Measurements from ENCODE around the gene MRAP2. TPM values are rescaled to one million over a fixed set of nuclear protein-coding genes. Genes with fewer than 3 reads are reported as not detected.
"Not testable (repeated sequence)": the region's sequence is repeated elsewhere in the genome, so short reads cannot be mapped to it uniquely, and the experiment has no call there.

The MRAP2 gene
- total RNA-seq, 1 experiment from 2014 or later = 0.38 TPM

GRCh38 chr6:84119277-84119676, 85.7 kb downstream of the MRAP2 start:
- Mint-ChIP-seq H3K27ac (ENCODE audit: unreplicated experiment) (no peak overlapping the region), H3K9me3 (ENCODE audit: low read depth, unreplicated experiment) (peaks cover 5% of the 10 kb centered on the region), H3K27me3 (ENCODE audit: unreplicated experiment) (no peaks in the 10 kb centered on the region), H3K4me1 (ENCODE audit: low read depth, unreplicated experiment) (no peaks in the 10 kb centered on the region), H3K36me3 (ENCODE audit: insufficient read depth, unreplicated experiment) (peaks cover 2% of the 10 kb centered on the region), H3K4me3 (ENCODE audit: low read depth, unreplicated experiment) (no peak overlapping the region)
- CTCF ChIA-PET = interaction anchor here (0.6 kb wide), 1 partner anchor 162 kb away, joined by 3 read pairs; no protein-coding TSS in a partner anchor
- intact Hi-C loops (cut with micrococcal nuclease; ENCODE audit: unreplicated experiment) = no loop called here
- BruUV-seq (replicated peaks) = no TSS peak
- DNase-seq = no peak
- no peak for TF ChIP-seq CTCF (IDR thresholded peaks at IDR 0.05; ENCODE audit: unreplicated experiment)

GRCh38 chr6:84123186-84123585, 89.6 kb downstream of the MRAP2 start:
- no TSS peak for BruUV-seq (replicated peaks)
- Mint-ChIP-seq H3K4me3 (ENCODE audit: low read depth, unreplicated experiment) (no peak overlapping the region), H3K27ac (ENCODE audit: unreplicated experiment) (no peak overlapping the region), H3K36me3 (ENCODE audit: insufficient read depth, unreplicated experiment) (peaks cover 4% of the 10 kb centered on the region), H3K9me3 (ENCODE audit: low read depth, unreplicated experiment) (no peaks in the 10 kb centered on the region), H3K27me3 (ENCODE audit: unreplicated experiment) (no peaks in the 10 kb centered on the region), H3K4me1 (ENCODE audit: low read depth, unreplicated experiment) (no peaks in the 10 kb centered on the region)
- CTCF ChIA-PET = no interaction called here
- intact Hi-C loops (cut with micrococcal nuclease; ENCODE audit: unreplicated experiment) = no loop called here
- no peak for TF ChIP-seq CTCF (IDR thresholded peaks at IDR 0.05; ENCODE audit: unreplicated experiment)
- no peak for DNase-seq

GRCh38 chr6:84129588-84129987, 96.0 kb downstream of the MRAP2 start:
- H3K4me1 Mint-ChIP-seq (ENCODE audit: low read depth, unreplicated experiment); H3K36me3 Mint-ChIP-seq (ENCODE audit: insufficient read depth, unreplicated experiment); BruUV-seq (replicated peaks); CTCF ChIA-PET; H3K4me3 Mint-ChIP-seq (ENCODE audit: low read depth, unreplicated experiment); intact Hi-C loops (cut with micrococcal nuclease; ENCODE audit: unreplicated experiment); H3K27ac Mint-ChIP-seq (ENCODE audit: unreplicated experiment); H3K27me3 Mint-ChIP-seq (ENCODE audit: unreplicated experiment); H3K9me3 Mint-ChIP-seq (ENCODE audit: low read depth, unreplicated experiment); DNase-seq: not testable (repeated sequence)

- intact Hi-C loops (cut with micrococcal nuclease; ENCODE audit: unreplicated experiment); H3K36me3 Mint-ChIP-seq (ENCODE audit: insufficient read depth, unreplicated experiment); DNase-seq; H3K4me1 Mint-ChIP-seq (ENCODE audit: low read depth, unreplicated experiment); BruUV-seq (replicated peaks); H3K27ac Mint-ChIP-seq (ENCODE audit: unreplicated experiment); H3K27me3 Mint-ChIP-seq (ENCODE audit: unreplicated experiment); H3K9me3 Mint-ChIP-seq (ENCODE audit: low read depth, unreplicated experiment); CTCF ChIA-PET; H3K4me3 Mint-ChIP-seq (ENCODE audit: low read depth, unreplicated experiment): not testable (repeated sequence)
These were observed 99.8 kb downstream of the MRAP2 start for GRCh38 chr6:84133385-84133784.

- Mint-ChIP-seq H3K36me3 (ENCODE audit: insufficient read depth, unreplicated experiment) (no peaks in the 10 kb centered on the region), H3K4me3 (ENCODE audit: low read depth, unreplicated experiment) (no peak overlapping the region), H3K27ac (ENCODE audit: unreplicated experiment) (no peak overlapping the region), H3K4me1 (ENCODE audit: low read depth, unreplicated experiment) (no peaks in the 10 kb centered on the region), H3K9me3 (ENCODE audit: low read depth, unreplicated experiment) (peaks cover 6% of the 10 kb centered on the region), H3K27me3 (ENCODE audit: unreplicated experiment) (no peaks in the 10 kb centered on the region)
- no peak for TF ChIP-seq CTCF (IDR thresholded peaks at IDR 0.05; ENCODE audit: unreplicated experiment)
- BruUV-seq (replicated peaks) = no TSS peak
- DNase-seq = no peak
- CTCF ChIA-PET = no interaction called here
- intact Hi-C loops (cut with micrococcal nuclease; ENCODE audit: unreplicated experiment) = no loop called here
These were observed 101.7 kb downstream of the MRAP2 start for GRCh38 chr6:84135291-84135690.

All from Calu3 (cell line).